ENCODE data around the gene AGPAT1. TPM values are rescaled to one million over a fixed set of nuclear protein-coding genes. Genes with fewer than 3 reads are reported as not detected.

Gene AGPAT1
- total RNA-seq, 2 experiments from 2014 or later: 24.5 to 28.1 TPM

DNA sequence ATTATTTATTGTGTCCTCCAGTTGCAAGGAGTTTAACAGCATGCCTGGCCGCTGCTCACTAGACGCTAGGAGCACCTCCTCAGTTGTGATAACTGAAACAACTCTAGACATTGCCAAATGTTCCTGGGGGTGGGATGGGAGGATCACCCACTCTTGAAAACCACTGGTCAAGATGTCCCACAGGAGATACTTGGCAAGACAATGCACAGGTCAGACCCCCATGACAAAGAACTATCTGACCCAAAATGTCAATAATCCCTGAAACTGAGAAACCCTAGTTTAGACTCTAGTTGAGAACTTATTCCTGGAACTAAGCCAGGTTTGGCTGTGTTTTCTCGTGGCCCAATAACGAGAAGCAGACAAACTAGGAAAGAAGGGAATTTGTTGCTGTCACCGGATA lies 36.3 kb downstream of the AGPAT1 start:
- POLR2A ChIA-PET: interaction anchor here (0.5 kb wide), 1 partner anchor 20 kb away, joined by 3 read pairs; no protein-coding TSS in a partner anchor
- H3K27ac ChIP-seq (ENCODE audit: low read depth, low read length, poor library complexity, severe bottlenecking): no peak overlapping the region

DNA sequence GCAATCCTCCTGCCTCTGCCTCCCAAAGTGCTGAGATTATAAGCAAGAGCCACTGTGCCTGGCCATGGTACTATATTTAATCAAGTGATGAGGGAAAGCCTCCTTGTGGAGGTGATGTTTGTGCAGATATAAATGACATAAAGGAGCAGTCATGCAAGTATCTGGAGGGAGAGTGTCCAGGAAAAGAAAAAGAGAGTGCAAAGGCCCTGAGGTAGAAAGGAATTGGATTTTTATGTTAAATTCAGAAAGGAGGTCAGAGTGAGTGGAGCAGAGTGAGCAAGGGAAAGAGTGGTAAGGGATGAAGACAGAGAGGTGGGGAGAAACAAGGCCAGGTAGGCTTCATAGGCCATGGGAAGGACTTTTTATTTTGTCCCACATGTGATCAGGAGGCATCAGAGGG lies 38.4 kb downstream of the AGPAT1 start:
- no TSS peak for BruUV-seq (replicated peaks)
- Histone ChIP-seq H3K9me3 (ENCODE audit: low read length) (no peaks in the 10 kb centered on the region), H4K20me1 (ENCODE audit: insufficient read depth, low read length) (no peaks in the 10 kb centered on the region), H3K79me2 (ENCODE audit: insufficient read depth, low read depth, low read length) (no peaks in the 10 kb centered on the region), H3K36me3 (ENCODE audit: insufficient read depth, low read length) (no peaks in the 10 kb centered on the region), H3K4me2 (ENCODE audit: low read length) (no peak overlapping the region), H2AFZ (ENCODE audit: low read length) (no peak overlapping the region), H3K9me2 (ENCODE audit: insufficient read depth, low read length) (no peaks in the 10 kb centered on the region), H3K4me3 (ENCODE audit: low read depth, low read length, poor library complexity, severe bottlenecking) (no peak overlapping the region), H3K27ac (ENCODE audit: low read depth, low read length, poor library complexity, severe bottlenecking) (no peak overlapping the region), H3K4me1 (ENCODE audit: insufficient read depth, low read length, poor library complexity, severe bottlenecking) (no peaks in the 10 kb centered on the region)
- no peak for DNase-seq (ENCODE audit: low spot score)
- no peak for TF ChIP-seq EZH2phosphoT487 (IDR thresholded peaks at IDR 0.05; ENCODE audit: borderline replicate concordance, low read depth, low read length)
- TF ChIP-seq, protein P1, sequence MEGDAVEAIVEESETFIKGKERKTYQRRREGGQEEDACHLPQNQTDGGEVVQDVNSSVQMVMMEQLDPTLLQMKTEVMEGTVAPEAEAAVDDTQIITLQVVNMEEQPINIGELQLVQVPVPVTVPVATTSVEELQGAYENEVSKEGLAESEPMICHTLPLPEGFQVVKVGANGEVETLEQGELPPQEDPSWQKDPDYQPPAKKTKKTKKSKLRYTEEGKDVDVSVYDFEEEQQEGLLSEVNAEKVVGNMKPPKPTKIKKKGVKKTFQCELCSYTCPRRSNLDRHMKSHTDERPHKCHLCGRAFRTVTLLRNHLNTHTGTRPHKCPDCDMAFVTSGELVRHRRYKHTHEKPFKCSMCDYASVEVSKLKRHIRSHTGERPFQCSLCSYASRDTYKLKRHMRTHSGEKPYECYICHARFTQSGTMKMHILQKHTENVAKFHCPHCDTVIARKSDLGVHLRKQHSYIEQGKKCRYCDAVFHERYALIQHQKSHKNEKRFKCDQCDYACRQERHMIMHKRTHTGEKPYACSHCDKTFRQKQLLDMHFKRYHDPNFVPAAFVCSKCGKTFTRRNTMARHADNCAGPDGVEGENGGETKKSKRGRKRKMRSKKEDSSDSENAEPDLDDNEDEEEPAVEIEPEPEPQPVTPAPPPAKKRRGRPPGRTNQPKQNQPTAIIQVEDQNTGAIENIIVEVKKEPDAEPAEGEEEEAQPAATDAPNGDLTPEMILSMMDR (conservative IDR thresholded peaks at IDR 0.05; ENCODE audit: low read length): no peak
- ChIA-PET POLR2A (no interaction called here), CTCF (ENCODE audit: unreplicated experiment) (no interaction called here)
- intact Hi-C loops (cut with micrococcal nuclease; ENCODE audit: unreplicated experiment): no loop called here

More for the DNA sequence above, 36.3 kb downstream of the AGPAT1 start:
- no peaks in the 10 kb centered on the region for H3K4me1 ChIP-seq (ENCODE audit: insufficient read depth, low read length, poor library complexity, severe bottlenecking)
- no peak overlapping the region for H3K4me3 ChIP-seq (ENCODE audit: low read depth, low read length, poor library complexity, severe bottlenecking)
- no TSS peak for BruUV-seq (replicated peaks)
- no peak for DNase-seq (ENCODE audit: low spot score)
- H3K36me3 ChIP-seq (ENCODE audit: insufficient read depth, low read length): no peaks in the 10 kb centered on the region
- H4K20me1 ChIP-seq (ENCODE audit: insufficient read depth, low read length): no peaks in the 10 kb centered on the region
- intact Hi-C loops (cut with micrococcal nuclease; ENCODE audit: unreplicated experiment): no loop called here
- H3K4me2 ChIP-seq (ENCODE audit: low read length): no peak overlapping the region
- CTCF ChIA-PET (ENCODE audit: unreplicated experiment): no interaction called here
- no peaks in the 10 kb centered on the region for H3K79me2 ChIP-seq (ENCODE audit: insufficient read depth, low read depth, low read length)
- no peaks in the 10 kb centered on the region for H3K9me2 ChIP-seq (ENCODE audit: insufficient read depth, low read length)
- no peaks in the 10 kb centered on the region for H3K9me3 ChIP-seq (ENCODE audit: low read length)
- H2AFZ ChIP-seq (ENCODE audit: low read length): no peak overlapping the region
- TF ChIP-seq, protein P1 (conservative IDR thresholded peaks at IDR 0.05; ENCODE audit: low read length): no peak
- no peak for TF ChIP-seq EZH2phosphoT487 (IDR thresholded peaks at IDR 0.05; ENCODE audit: borderline replicate concordance, low read depth, low read length)

DNA sequence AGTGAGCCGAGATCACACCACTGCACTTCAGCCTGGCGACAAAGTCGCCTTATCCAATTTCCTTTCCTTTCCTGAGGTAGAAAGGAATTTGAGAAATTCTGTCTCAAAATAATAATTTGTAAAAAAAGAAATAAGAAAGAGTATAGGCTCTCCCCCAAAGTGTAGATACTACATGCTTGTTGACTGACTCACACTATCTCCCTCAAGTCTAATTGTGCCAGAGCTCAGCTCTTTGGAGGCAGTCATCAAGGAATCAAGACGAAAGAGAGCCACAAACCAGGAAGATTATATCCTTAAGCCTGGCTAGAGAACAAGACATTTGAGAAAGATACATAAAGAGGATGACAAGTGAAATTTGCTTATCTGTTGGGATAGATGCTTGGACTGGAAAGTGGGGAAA lies 42.1 kb downstream of the AGPAT1 start:
- H3K4me2 ChIP-seq (ENCODE audit: low read length): no peak overlapping the region
- no peak for DNase-seq (ENCODE audit: low spot score)
- no peaks in the 10 kb centered on the region for H3K9me3 ChIP-seq (ENCODE audit: low read length)
- CTCF ChIA-PET (ENCODE audit: unreplicated experiment): no interaction called here
- H2AFZ ChIP-seq (ENCODE audit: low read length): no peak overlapping the region
- H3K9me2 ChIP-seq (ENCODE audit: insufficient read depth, low read length): no peaks in the 10 kb centered on the region
- no peak overlapping the region for H3K27ac ChIP-seq (ENCODE audit: low read depth, low read length, poor library complexity, severe bottlenecking)
- H3K4me1 ChIP-seq (ENCODE audit: insufficient read depth, low read length, poor library complexity, severe bottlenecking): peaks cover 14% of the 10 kb centered on the region
- intact Hi-C loops (cut with micrococcal nuclease; ENCODE audit: unreplicated experiment): no loop called here
- no peaks in the 10 kb centered on the region for H3K36me3 ChIP-seq (ENCODE audit: insufficient read depth, low read length)
- POLR2A ChIA-PET: no interaction called here
- peaks cover 11% of the 10 kb centered on the region; the same call in 1 of the 2 replicates for H3K79me2 ChIP-seq (ENCODE audit: insufficient read depth, low read depth, low read length)
- no peaks in the 10 kb centered on the region for H4K20me1 ChIP-seq (ENCODE audit: insufficient read depth, low read length)
- no TSS peak for BruUV-seq (replicated peaks)
- no peak for TF ChIP-seq EZH2phosphoT487 (IDR thresholded peaks at IDR 0.05; ENCODE audit: borderline replicate concordance, low read depth, low read length)
- TF ChIP-seq, protein P1 (conservative IDR thresholded peaks at IDR 0.05; ENCODE audit: low read length): no peak
- no peak overlapping the region for H3K4me3 ChIP-seq (ENCODE audit: low read depth, low read length, poor library complexity, severe bottlenecking)
